ENCODE results near the gene KCNQ5.

Gene KCNQ5

GRCh38 chr6:73002588-73002987 is 380.7 kb downstream of the KCNQ5 start:
- no peak overlapping the region for H3K4me3 ChIP-seq (ENCODE audit: low read depth, low read length)
- TF ChIP-seq CTCF (IDR thresholded peaks at IDR 0.05; ENCODE audit: low read depth, low read length): no peak

- no peak overlapping the region for H3K4me3 ChIP-seq (ENCODE audit: low read depth, low read length)
- TF ChIP-seq CTCF (IDR thresholded peaks at IDR 0.05; ENCODE audit: low read depth, low read length): no peak
Measured at GRCh38 chr6:73003302-73003701, 381.4 kb downstream of the KCNQ5 start.

GRCh38 chr6:73004231-73004630 is 382.4 kb downstream of the KCNQ5 start:
- TF ChIP-seq CTCF (IDR thresholded peaks at IDR 0.05; ENCODE audit: low read depth, low read length): no peak
- no peak overlapping the region for H3K4me3 ChIP-seq (ENCODE audit: low read depth, low read length)

GRCh38 chr6:73004861-73005260 is 383.0 kb downstream of the KCNQ5 start:
- H3K4me3 ChIP-seq (ENCODE audit: low read depth, low read length): no peak overlapping the region
- no peak for TF ChIP-seq CTCF (IDR thresholded peaks at IDR 0.05; ENCODE audit: low read depth, low read length)

- TF ChIP-seq CTCF (IDR thresholded peaks at IDR 0.05; ENCODE audit: low read depth, low read length): no peak
- H3K4me3 ChIP-seq (ENCODE audit: low read depth, low read length): no peak overlapping the region
Measured at GRCh38 chr6:73006146-73006545, 384.3 kb downstream of the KCNQ5 start.

GRCh38 chr6:73011945-73012344 is 390.1 kb downstream of the KCNQ5 start:
- TF ChIP-seq CTCF (IDR thresholded peaks at IDR 0.05; ENCODE audit: low read depth, low read length): no peak
- H3K4me3 ChIP-seq (ENCODE audit: low read depth, low read length): no peak overlapping the region

- no peak for TF ChIP-seq CTCF (IDR thresholded peaks at IDR 0.05; ENCODE audit: low read depth, low read length)
- H3K4me3 ChIP-seq (ENCODE audit: low read depth, low read length): no peak overlapping the region
Measured at GRCh38 chr6:73017476-73017875, 395.6 kb downstream of the KCNQ5 start.
